Measurements from ENCODE around the gene NCKAP5.

Gene NCKAP5

DNA sequence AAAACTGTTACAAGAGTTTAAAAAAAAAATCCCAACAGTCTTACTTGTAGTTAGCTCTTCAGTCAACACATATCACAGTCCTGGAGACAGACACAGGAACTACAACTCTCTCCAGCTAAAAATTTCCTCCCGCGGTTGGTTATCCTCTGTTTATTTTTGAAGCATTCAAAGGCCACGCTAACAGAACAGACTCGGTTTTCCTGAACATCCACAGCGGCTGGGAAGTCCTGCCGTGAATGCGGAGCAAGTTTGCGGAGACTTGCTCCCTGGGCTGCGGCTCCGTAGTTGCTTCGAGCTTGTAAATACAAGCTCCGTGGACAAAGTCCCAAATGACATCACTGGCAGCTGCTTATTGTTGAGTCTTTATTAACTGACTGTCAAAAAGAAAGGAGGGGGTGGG, at the start of gene NCKAP5:
Gene NCKAP5 (minus strand): TSS at position 292 of the 400 bp plus-strand sequence. CDS start 50,937 bp downstream, outside the sequence.
- no peak for DNase-seq (ENCODE audit: low read depth in 2 of 2)

GRCh38 chr2:133609664-133610063, 41.4 kb upstream of the NCKAP5 start:
- no peak for DNase-seq (ENCODE audit: low read depth in 2 of 2)

DNA sequence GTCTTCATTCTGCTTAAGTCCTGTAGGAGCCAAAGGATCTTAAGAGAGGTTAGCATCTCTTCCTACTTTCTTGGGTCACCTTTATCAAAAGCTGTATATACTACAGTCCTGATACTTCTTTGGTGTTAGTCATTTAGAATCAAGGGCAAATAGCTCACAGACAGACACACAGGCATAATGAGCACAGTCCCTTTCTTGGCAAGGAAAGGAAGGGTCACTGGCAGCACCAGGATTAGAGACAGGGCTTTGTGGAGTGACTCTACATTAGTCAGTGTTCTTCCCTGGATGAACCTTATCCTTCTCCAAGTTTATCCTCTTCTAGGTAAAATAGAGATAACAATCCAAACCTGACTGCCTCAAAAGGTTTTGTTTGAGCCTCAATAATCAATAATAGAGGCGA, 40.0 kb upstream of the NCKAP5 start:
- no peak for DNase-seq (ENCODE audit: low read depth in 2 of 2)

GRCh38 chr2:133607679-133608078, 39.4 kb upstream of the NCKAP5 start:
- DNase-seq (ENCODE audit: low read depth in 2 of 2) = no peak

GRCh38 chr2:133606616-133607015, 38.4 kb upstream of the NCKAP5 start:
- no peak for DNase-seq (ENCODE audit: low read depth in 2 of 2)

DNA sequence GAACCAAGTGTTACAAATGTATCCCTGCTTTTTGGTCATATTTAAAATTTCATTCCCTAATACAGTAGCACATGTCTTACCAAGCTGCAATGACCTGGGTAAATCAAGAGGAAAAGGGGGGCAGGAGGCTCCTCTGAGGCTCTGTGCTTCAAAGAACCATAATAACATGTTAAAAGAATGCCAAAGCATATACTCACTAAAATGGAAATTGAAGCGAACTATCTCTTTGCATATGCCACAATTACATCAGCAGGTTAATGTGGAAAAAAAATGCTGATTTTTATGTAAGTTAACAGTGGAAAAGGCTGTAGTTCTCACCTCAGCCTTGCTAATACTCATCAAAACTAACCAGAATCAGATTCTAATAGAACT, 37.5 kb upstream of the NCKAP5 start:
- no peak for DNase-seq (ENCODE audit: low read depth in 2 of 2)

DNA sequence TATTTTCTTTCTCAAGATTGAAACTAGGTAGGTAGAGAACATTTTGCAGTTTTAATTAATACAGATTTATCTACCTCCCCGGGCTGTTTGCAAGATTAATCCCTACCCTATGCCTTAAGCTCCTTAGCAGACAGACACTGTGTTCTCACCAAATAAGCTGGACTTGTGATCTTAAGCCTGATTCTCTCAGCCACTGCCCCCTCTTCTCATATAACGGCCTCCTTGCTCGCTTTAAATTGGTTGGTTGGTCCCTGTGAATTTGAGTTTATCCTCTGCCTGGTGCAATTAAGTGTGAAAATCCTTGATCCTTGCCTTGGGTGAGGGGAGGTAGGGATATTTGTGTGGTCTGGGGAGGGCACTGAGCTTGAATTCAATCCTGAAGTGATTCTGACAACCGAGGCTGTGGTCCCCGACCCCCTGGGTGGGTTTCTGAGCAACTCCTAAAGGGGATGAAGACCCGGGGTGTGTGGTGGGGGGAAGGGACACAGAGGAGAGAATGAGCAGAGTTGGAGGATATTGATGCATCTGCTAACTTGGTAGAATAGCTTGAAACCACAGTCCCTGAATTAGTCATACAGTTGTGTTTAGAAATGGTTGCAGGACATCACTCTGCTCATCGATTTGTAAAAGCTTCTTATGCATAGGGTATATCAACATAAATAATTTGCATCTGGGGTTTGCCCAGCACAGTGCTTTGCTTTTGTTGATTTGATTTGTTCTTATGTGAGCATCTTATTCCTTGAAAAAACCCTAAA, 36.9 kb upstream of the NCKAP5 start:
- DNase-seq (ENCODE audit: low read depth in 2 of 2) = no peak

DNA sequence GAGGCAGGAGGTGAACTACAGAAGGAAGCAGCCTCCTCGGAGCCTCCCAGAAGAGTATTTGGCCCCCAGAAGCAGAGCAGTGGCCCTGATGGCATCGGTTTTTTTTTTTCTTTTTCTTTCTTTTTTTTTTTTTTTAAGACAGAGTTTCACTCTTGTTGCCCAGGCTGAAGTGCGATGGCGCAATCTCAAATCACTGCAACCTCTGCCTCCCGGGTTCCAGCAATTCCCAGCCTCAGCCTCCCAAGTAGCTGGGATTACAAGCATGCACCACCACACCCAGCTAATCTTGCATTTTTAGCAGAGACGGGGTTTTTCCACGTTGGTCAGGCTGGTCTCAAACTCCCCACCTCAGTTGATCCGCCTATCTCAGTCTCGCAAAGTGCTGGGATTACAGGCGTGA, 34.8 kb upstream of the NCKAP5 start:
- DNase-seq (ENCODE audit: low read depth in 2 of 2) = no peak

DNA sequence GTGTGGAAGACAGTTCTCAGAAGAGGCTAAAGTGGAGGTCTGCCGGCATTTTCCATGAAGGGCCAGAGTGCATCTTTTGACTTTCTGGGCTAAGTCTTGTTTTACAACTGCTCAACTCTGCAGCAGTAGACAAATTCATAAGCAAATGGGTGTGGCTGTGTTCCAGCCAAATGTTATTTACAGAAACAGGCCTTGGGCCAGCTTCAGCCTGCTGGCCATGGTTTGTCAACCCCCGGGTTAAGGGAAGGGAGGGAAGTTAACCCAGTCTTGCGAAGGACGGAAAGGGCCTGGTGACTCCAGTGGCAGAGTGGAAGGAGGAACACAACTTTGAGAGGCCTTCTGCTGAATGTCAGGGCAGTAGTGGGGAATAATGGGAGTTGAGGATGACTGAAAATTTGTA, 34.3 kb upstream of the NCKAP5 start:
- no peak for DNase-seq (ENCODE audit: low read depth in 2 of 2)

GRCh38 chr2:133600266-133600928, 32.1 kb upstream of the NCKAP5 start:
- no peak for DNase-seq (ENCODE audit: low read depth in 2 of 2)

DNA sequence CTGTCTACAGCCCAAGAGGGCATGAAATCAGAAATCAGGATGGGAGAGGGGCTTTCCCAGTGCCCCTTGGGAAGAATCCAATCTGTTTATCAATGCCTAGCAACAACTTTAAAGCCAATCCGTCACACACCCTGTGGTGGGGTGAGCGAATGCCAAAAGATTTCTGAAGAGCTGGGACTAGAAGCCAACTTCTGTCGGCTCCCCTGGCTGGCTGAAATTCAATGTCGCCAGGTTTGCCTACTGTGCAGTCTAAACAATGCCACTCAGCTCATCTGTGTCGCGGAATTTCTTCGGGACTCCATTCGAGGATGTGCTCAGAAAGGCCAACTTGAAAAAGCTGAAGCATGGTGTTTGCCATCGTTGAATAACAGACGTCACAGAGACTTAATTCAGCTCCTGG, 31.5 kb upstream of the NCKAP5 start:
- DNase-seq (ENCODE audit: low read depth in 2 of 2) = no peak

GRCh38 chr2:133599211-133599803, 31.0 kb upstream of the NCKAP5 start:
- no peak for DNase-seq (ENCODE audit: low read depth in 2 of 2)

DNA sequence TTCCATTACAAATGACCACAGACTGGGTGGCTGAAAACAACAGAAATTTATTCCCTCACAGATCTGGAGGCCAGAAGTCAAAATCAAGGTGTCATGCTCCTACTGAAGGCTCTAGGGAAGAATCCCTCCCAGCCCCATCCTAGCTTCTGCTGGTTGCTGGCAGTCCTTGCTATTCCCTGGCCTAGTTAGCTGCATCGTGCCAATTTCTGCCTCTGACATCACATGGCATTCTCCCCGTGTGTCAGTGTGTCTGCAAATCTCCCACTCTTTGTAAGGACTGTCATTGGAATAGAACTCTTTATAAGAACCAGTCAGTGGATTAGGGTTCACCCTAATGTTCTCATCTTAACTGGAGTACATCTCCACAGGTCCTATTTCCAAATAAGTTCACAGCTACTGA, 30.5 kb upstream of the NCKAP5 start:
- DNase-seq (ENCODE audit: low read depth in 2 of 2) = no peak

DNA sequence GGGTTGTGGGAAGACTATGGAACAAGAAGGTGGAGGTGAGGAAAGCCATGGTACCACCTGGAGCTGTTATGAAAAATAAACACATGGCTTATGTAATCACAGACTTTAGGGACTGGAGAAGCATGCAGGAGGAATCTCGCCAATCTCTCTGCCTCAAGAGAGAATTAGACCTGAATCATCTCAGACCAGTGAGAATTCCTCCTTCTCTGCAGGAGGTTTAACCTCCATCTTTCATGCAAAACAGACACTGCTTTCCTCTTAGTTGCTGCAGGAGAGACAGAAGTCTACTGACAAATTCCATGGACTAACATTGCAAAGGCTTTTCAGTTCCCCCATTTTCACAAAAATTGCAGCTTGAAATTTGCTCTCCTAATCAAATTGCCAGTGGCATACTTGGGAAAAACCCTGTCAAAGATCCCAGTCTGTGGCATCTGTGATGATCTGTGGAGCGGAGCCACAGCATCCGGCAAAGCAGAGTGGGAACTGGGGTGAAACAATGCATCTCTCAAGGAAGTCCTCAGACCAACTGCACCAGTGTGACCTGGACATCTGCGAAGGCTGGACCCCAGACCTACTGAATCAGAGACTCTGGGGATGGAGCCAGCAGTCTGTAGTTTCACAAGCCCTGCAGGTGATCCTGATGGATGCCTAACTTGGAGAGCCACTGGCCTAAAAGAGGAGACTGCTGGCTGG, 28.6 kb upstream of the NCKAP5 start:
- DNase-seq (ENCODE audit: low read depth in 2 of 2) = no peak

- DNase-seq (ENCODE audit: low read depth in 2 of 2) = no peak
These were observed 22.9 kb upstream of the NCKAP5 start for GRCh38 chr2:133591164-133591563.

GRCh38 chr2:133589456-133589855, 21.2 kb upstream of the NCKAP5 start:
- DNase-seq (ENCODE audit: low read depth in 2 of 2) = no peak

DNA sequence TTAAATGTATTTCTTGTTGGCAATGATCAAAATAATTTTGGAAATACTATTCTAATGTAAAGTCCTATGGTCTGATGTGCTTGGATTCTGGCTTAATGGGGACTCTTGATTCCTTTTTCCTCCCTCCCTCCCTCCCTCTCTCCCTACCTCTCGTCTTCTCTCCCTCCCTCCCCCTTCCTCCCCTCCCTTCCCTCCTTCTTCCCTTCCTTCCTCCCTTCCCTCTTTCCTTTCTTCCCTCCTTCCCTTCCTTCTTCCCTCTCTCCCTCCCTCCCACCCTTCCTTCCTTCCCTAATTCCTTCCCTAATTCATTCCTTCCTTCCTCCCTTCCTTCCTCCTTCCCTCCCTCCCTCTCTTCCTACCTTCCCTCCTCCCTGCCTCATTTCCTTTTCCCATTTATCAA, 19.9 kb upstream of the NCKAP5 start:
- no peak for DNase-seq (ENCODE audit: low read depth in 2 of 2)

DNA sequence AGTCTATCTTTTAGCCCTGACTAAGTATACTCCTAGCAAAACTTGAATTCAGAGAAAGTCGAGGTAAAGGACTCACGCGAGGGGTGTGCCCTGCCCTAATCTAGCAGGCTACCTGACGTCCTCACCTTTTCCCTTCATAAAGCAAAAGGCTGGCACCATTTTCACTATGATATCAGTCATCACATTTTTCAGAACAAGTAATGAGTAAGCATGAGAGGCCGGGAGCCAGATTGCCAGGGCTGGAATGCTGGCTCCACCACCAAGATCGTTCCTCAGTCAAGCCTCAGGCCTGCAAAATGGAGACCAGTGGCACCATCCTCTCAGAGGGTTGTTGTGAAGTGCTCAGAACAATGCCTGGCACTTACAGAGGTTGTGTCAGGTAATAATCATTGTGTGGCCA, 18.7 kb upstream of the NCKAP5 start:
- no peak for DNase-seq (ENCODE audit: low read depth in 2 of 2)

DNA sequence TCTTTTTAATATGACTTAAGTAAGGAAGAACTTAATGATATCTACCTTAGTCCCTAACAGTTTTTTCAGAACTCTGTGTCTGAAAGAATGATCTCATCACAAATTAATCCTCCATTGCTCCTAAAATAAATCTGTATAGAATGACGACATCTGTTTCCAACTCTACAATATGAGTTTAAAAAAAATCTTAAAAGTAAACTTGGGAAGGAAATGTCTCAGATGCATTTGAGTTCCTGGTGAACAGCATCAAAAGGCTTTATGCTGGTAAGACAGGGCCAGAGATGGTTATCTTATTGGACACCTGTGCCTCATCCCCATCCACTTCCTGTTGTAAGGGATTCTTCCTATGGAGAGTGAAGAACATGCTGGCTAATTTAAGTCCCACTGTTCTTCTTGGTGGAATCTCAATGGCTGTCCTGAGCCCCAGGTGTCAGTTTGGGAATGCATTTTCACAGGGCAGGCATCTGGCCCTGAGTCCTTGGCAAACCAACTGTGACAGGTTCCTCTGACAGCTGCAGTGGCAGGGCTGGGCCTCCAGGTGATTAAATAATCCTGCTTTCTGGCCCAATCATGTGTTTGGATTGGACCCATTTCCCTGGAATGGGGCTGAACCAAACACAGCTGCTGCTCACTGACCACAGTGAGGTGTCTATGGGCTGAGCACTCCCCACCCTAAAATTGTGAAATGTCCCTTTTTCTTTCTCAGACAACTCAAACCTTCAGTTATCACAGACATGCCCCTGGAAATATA, 12.9 kb upstream of the NCKAP5 start:
- no peak for DNase-seq (ENCODE audit: low read depth in 2 of 2)

DNA sequence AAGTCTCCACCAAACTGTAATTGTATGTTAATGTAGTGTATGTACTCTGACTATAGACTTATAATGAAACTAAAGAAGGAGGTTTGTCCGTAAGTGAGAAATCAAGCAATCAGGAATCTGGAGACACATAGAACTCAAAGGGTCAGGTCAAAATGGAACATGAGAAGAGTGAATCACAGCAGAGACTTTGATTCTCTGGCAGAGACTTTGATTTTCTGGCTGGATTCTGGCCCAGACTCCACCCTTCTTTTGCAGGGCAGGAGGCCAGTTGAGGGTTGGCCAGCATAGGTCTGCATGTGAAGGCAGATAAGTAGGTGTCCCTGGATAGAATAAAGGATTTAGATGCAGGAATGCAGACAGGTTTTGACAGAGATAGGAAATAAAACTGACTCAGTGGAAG, 11.0 kb upstream of the NCKAP5 start:
- DNase-seq (ENCODE audit: low read depth in 2 of 2) = no peak

GRCh38 chr2:133576714-133577113, 8.5 kb upstream of the NCKAP5 start:
- no peak for DNase-seq (ENCODE audit: low read depth in 2 of 2)

- DNase-seq (ENCODE audit: low read depth in 2 of 2) = no peak
These were observed 6.4 kb upstream of the NCKAP5 start for GRCh38 chr2:133574620-133575019.

All from stimulated activated CD4-positive, alpha-beta T cell treated with anti-CD3 and anti-CD28 coated beads, Interleukin-4, amount 100 ng/mL, for 48 hours (primary cell).